ELF-1 (cell line): Measurements from ENCODE around the gene GCHFR.
A peak's percentile ranks its signal among the peaks of the same experiment; 100 is the strongest.

ENCODE experiments used
- DNase-seq: peaks from one replicate; pipeline ENCODE4 v3.0.0-alpha.2; 2016; ENCODE audit warnings: low read depth, low spot score

The GCHFR gene

DNA sequence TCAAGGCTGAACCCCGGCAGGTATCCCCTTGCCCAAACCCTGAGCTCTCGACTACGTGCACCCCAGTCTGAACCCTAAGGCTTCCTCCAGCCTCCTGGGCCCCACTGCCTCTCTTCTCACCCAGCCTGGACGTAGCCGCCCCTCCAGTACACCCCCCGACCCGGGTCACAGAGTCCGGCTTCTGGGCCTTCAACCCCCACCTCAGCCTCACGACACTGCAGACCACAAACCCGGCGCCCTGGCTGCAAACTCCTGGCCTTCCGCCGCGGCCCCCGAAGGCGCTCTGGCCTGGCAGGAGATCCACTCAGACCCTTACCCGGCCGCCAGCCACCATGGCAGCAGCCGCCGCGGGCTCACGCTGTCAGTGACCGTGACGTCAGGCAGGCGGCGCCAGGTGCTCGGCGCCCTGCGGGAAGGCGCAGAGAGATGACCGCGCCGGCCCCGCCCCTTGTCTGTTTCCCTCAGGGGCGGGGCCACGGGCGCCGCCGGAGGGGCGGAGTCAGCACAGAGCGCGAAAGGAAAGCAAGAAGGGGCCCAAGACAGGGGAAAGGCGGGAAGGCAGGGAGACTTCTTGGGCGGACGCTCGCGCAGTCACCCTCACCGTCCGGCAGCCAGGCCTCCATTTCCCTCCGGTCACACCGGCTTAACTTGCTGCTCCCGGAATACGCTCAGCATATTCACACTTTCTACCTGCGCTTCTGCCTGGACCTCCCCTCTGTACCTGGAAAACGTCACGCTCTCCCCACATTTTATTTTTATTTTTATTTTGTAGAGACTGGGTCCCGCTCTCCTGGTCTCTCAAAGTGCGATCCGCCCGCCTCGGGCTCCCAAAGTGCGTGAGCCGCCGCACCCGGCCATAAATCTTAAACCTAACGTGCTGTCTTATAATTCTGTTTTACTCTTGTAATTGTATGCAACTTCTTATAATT is 8.7 kb upstream of the GCHFR start, which contains the start of gene RMDN3:
Gene RMDN3, minus strand, starts transcription at position 372 of the 929 bp plus-strand sequence. CDS start 471 bp downstream, outside the sequence.
- peak; percentile 99 for DNase-seq

DNA sequence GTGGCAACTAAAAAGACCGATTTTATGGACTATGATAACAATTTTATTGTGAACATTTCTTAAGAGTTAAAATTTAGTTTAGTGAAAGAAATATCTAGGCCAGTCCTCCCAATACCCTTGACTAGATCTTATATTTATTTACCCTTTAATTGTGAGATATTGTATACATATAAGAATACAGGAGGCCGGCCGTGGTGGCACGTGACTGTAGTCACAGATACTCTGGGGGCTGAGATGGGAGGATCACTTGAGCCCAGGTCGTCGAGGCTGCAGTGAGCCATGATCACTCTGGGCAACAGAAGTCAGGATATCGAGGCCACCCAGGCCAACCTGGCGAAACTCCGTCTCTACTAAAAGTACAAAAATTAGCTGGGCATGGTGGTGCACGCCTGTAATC is 8.1 kb upstream of the GCHFR start:
- DNase-seq: peak; percentile 25

DNA sequence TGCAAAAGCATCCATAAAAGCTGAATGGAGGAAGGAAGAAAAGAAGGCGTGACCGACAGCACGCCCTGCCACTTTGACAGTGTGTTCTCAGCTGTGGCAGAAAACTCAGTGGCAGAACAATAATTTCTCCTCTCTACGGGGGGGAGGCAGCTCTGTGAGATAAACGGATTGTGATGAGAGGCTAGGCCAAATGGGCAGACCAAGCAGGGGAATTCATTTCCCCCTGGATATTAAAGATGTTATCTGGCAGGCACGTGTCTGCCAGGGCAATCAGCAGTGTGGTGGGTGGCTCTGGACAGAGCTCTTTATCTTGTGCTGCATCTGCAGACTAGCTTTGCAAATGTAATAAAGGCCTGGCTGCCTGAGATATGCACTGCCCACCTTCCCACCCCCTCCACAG is 6.9 kb upstream of the GCHFR start:
- peak; percentile 41 for DNase-seq

DNA sequence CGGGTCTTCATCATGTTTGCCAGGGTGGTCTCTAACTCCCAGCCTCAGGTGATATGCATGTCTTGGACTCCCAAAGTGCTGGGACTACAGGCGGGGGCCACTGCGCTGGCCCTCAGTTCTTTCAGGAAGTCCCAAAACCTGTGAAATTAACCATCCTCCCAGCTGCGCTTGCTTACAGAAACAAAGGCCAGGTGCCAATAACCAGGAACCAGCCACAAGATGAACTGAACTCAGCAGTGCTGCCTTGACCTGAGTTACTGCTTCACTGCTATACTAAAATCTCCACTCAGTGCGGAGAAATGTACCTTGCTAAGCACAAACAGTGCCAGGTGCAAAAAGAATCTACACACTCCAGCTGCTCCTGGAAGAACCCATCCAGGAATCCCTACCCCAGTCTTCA is 3.9 kb upstream of the GCHFR start:
- no peak for DNase-seq

DNA sequence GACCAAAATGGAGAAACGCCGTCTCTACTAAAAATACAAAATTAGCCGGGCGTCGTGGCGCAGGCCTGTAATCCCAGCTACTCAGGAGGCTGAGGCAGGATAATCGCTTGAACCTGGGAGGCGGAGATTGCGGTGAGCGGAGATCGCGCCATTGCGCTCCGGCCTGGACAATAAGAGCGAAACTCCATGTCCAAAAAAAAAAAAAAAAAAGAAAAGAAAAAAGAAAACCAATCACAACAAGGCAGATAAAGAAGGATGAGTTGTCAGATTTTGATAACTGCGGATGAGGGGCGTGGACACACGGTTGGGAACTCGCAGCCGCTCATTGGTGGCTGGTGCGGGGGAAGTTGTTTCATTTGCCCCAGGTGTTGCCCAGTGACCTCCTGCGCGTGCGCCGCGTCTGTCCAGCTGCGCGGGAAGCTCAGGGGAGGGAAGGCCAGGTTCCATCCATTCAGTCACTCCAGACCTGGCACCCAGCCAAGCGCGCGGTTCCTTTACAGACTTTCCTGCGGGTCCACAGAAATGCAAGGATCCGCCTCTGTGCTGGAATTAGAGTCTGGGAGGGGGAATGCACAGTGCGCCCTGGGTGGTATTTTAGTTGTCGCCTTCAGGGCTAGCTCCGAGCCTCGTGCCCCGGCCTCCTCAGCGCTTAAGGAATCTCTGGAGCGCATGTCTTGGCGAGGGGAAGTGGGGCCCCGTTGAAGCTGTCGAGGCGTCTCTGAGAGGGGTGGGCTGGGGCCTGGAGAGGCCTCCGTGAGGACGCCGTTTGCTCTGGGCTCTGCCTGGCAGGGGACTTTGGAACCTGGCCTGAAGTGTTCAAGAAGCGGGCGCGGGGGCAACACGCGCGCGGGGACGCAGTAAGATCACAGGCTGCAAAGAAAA is 708 bp upstream of the GCHFR start:
- DNase-seq: peak; percentile 84

DNA sequence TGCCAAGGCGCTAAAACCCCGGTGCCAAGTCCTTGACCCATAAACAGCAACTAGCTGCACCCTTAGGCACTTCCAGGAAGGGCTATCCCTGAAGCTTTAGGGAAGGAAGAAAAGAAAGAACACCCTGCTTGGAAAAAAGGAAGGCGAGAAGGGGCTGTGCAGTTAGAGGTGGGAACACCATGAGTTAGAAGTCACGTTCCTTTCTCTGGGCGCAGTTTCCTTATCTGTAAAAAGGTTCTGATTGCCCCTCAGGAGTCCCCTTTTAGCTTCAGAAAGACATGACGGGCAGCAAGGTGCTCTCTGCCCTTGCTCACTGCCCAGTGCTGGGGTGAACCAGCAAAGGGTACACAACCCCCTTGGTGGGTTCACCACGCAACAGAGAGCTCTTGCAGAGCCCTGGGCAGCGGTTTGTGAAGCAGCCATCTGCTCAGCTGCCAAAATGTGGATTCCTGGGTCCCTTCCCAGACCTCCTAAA is 798 bp downstream of the GCHFR start:
- DNase-seq: no peak

DNA sequence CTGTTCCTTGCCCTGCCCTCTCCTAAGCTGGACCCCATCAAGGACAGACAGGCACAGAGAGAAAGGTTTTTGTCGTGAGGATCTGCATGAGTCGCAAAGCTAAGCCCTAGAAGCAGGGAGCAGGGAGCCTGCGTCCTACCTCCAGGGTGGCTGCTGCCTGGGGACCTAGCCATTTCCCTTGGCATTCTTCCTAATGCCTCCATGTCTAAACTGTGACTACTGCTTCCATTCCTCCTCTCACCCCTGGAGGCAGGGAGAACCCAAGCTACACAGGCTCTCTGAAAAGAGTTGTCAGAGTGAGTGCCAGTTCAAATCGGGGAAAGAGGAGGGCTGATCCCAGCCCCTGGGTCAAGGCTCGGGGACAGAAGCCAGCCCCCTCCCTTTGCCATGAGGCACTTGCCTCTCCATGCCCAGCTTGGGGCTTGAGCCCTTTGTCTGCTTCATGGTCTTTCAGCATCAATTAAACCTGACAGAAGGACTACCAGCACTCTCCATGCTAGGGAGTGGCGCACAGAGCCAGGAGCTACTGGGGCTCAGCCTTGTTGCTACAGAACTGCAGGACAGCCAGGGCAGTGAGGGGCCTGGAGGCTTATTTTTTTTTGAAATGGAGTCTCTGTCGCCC is 2.4 kb downstream of the GCHFR start:
- peak; percentile 20 for DNase-seq

DNA sequence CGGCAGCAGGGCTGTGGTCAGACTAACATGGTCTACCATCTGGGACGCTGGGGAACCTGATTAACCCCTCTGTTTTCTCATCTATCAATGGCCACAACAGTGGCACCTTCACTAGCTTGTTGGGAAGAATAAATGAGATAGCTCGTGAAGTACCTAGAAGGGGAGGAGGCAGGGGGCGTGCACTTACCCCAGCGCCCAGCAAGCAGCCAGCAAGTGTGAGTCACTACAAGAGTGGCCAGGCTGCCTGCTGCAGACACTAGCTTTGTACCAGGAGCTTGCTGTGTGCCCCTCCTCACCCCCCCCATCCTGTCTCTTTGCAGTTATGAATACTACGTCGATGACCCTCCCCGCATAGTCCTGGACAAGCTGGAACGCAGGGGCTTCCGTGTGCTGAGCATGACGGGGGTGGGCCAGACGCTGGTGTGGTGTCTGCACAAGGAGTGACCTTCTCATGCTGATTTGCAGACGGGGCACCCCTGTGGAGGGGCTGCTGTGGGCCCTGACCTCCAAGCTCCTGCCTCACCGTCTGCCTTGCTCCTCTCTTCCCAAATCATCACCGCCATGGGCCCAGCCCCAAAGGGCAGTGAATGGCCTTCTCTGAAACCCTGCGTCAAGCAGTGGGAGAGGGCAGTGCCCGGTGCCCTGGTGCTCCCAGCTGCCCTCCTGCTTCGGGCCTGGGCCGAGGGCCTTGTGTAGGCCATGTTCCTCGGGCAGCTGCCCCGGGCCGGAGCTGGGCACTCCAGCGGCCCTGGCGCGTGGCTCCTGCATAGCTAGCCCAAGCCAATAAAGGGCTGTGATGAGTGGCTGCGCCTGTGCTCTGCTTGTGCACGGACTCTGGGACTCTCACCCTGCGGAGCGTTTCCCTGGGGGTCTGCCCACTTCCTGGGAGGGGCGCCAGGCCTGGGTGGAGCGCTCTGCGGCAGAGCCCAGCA is 3.3 kb downstream of the GCHFR start:
- DNase-seq: peak; percentile 28

DNA sequence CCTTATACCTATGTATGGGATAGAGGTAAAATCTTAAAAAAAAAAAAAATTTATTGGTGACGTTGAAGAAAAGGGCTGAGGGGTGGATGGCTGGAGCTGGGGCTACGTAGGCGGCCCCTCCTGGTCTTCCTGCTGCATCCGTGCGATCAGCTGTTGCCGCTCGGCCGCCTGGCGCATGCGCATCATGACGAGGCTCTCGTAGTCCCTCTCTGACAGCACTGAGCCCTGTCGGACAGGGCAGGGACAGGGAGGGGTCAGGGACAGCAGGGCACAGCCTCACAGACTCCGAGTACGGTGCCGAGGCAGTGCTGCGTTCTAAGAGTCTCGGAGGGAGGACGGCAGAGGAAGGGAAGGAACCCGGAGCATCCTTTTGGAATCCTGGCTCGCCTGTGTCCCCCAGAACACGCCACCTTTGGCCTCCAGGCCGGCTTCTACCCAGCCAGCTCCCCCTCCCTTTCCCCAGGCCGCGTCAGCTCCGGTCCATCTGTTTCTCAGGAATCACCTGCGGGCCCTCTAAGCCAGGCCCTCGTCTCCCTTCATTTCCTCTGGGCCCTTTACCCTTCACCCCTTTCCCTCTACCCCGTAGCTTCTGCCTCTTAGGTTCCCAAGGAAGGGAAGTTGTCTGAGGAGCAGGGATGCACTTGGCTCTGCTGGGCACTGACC is 4.1 kb downstream of the GCHFR start:
- DNase-seq: no peak

DNA sequence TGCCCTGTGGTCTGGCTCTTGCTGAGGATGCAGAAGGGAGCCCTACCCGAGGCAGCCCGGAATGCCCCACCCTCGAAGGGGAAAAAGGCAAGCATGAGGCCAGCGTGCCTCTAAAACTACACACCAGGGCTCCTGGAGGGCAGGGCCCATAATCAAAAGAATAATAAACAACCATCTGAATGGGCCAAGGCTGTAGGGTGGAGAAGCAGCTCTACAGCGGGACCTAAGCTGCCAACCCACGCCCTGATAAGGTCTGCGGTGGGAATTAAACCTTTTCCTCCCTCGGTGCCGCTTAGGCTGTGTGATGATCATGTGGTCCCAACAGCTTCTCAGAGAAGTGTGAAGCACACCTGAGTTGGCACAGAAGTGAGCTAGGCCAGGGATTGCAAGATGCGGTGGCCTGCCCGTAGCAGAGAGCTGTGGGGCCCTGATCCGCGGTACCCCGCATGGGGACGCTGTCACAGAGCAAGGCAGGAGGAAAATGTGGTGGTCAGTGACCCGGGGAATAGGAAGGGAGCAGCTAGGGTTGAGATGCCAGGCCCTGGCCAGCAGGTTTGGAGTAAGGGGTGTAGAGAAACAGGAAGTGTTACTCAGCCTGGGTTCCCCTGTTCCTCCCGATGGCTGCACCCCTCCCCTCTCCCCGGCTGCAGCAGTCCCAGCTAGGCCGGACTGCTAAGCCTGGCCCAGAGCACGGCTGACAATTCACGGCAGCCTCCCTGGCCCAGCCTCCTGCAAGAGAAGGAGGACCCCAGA is 4.8 kb downstream of the GCHFR start:
- DNase-seq: no peak

DNA sequence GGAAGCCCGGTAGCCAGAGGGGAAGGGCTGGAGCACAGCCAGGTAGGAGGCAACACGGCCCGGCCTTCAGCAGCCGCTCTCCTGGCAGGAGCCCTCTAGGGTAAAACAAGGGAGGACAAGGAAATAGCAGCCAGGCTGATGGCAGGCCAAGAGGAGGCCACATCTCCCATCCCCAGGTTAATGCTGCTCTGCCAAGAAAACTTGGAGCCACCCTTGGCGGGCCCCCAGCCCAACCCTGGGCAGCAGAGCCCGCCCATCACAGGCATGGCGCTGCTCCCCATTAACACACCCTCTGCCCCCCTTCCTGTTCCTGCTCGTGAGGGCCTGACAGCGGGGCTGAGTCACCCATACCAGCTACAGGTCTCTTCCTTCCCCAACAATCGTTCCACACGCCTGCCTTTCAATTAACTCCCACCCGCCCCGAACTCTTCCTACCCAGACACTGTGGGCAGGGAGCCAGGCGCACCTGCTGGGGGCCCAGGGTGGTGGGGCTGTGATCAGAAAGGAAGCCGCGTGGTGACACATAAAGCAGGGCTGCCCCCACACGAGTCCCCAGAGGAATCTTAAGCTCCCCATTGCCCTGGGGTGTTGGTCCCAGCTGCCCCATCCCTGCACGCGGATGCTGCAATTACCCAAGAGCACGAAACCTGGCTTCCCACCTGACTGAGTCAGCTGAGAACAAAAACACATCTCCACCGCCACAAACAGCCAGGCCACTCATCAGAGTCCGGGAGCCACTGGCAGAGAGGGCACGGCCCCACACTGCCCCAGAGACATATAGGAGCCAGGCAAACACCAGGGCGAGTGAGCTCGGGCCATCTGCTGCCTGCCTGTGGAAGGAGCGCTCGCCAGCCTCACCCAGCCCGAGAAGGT is 5.6 kb downstream of the GCHFR start, which contains the start of gene C15orf62:
Gene C15orf62, plus strand, starts transcription at position 707 of the 873 bp plus-strand sequence. CDS start 516 bp downstream, outside the sequence.
- no peak for DNase-seq

DNA sequence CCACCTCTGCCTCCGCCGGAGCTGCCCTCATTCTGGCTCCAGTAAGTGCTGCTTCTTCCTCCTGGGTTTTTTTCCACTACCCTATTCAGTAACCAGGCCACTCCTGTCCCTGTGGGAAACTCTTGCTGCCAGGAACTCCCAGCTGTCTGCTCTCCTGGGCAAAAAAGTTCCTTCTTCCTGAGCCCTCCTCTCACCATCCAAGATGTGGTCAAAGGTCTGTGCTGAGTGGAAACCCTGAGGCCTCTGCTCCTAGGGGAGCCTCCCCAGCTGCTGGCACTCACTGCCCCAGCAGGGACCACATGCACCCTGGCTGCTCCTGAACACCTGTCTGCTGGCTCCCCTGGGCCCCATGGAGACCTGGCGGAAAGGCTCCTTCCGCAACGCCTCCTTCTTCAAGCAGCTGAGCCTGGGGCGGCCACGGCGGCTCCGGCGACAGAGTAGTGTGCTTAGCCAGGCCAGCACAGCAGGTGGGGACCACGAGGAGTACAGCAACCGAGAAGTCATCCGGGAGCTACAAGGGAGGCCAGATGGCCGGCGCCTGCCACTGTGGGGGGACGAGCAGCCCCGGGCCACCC is 6.4 kb downstream of the GCHFR start:
- no peak for DNase-seq

DNA sequence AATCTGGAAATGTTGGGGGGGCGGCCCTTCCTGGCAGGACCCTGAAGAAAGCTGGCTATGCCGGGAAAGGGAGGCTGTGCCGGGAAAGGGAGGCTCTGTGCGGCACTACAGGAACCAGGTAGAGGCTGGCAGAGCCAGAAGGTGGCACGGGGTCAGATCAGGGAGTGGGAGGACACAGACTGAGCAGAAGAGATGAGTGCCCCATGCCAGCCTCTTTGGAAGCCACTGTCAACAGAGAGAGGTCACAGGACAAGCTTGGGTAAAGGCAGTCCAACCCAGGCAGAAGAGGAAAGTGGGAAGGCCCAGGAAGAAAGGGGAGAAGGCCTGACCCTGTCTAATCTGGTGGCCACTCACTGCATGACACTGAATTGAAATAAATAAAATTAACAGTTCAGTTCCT is 7.4 kb downstream of the GCHFR start:
- DNase-seq: no peak

DNA sequence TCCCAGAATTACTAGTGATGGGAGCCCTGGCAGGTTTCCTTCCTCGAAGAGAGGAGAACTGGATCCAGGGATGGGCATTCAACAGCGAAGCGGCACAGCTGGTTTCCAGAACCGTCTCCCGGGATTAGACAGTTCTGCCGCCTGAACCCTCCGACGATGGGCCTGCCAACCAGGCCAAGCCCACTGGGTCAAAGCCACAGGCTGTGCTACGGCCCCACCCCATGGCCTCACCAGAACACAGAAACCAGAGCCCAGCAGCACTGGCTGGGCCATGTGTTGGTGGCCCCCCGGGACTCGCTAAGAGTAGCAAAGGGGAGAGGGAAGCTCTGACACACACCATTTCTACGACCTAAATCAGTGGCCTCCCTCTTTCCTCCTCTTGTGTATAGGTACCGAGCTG is 8.1 kb downstream of the GCHFR start:
- DNase-seq: no peak

DNA sequence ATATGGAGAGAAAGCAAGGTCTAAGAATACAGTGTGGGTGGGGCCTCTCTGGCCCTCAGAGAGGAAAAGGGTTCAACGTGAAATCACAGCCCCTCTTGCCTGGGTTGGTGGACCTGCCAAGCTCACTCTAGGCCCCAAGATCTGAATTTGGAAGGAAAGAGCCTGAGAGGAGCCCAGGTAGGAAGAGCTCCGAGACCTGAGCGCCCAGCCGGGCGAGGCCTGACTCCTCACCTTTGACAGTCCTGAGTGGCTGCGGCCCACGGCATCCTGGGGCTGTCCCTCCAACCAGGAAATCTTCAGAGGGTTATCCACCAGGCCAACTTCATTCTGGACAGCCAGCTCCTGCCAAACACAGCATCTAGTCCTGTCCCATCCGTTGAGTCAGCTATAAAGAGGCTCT is 9.6 kb downstream of the GCHFR start:
- no peak for DNase-seq

DNA sequence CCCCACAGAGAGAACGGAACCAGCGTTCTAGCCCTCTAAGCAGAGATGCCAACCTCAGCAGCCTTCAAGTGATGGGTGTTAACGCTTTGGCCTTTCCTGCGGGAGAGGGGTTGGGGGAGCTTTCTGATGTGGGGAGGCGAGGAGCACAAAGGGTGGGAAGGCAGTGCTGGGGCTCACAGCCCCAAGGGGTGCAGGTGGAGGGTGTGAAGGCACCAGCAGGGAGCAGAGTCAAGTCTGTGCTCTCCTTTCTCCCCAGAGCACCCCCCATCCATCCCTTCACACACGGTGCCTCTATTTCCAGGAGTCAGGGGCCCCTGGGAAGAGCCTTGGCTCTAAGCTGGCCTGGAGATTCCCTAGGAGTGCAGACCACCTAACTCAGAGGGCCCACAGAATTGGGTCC is 10.0 kb downstream of the GCHFR start:
- no peak for DNase-seq

DNA sequence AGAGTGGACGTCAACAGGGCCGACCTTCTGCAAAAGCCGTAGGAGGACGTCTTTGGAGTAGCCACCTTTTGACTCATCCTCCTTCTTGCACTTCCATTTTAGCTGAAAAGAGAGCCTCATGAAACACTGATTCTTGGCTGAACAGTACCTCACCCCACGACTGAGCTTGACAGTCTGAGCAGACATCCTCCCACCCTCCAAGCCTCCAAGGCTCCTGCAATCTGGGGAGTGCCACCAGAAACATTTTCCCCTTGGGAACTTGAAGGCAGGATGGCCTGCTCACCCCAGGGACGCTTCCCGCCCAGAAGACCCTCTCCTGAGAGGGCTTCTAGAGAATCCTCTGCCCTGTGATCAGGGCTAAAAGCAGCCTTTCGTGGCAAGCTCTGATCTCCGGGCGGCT is 11.1 kb downstream of the GCHFR start:
- no peak for DNase-seq
